ENCODE results near the gene IMP3. TPM values are rescaled to one million over a fixed set of nuclear protein-coding genes. Genes with fewer than 3 reads are reported as not detected.

IMP3 gene
- total RNA-seq, 2 experiments from 2014 or later, result 101 to 174 TPM

DNA sequence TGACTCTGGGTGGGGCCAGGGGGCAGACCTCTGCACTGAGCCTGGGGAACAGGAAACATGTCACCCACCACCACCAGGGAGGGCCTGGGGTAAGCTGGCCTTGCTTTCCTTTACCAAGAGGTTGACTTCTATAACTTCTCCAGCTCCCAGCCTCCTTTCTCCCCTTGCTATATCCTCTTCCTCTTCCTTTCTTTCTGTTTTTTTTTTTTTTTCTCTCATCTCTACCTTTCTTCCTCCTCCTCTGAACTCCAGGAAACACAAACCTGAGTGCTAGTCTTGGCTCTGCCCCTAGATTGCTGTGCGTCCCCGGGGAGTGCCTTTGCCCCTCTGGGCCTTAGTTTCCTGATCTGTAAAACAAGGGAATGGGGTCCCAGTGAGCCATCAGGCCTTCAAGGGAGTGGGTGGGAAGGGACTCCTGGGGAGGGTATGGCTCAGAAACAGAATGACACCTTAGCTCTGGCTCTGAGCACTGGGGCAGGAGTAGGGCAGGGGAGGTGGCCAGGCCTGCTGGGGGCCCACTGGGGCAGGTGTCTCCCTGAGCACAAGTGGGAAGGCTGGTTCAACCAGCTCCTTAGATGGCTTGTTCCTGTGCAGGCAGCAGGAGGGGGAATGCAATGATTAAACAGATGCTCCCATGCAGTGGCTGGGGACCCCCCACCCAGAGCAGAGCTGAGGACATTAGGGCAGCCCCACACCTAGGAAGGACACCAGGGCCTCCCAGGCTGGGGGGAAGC is 12.0 kb upstream of the IMP3 start:
- no peaks in the 10 kb centered on the region for H3K9me3 ChIP-seq (ENCODE audit: low read length)
- H3K4me2 ChIP-seq (ENCODE audit: low read length), result no peak overlapping the region
- H3K4me1 ChIP-seq (ENCODE audit: insufficient read depth, low read length, poor library complexity, severe bottlenecking), result peaks cover 8% of the 10 kb centered on the region
- no TSS peak for BruUV-seq (replicated peaks)
- no peaks in the 10 kb centered on the region for H3K36me3 ChIP-seq (ENCODE audit: insufficient read depth, low read length)
- no peak overlapping the region for H3K4me3 ChIP-seq (ENCODE audit: low read depth, low read length, poor library complexity, severe bottlenecking)
- no peak for TF ChIP-seq EZH2phosphoT487 (IDR thresholded peaks at IDR 0.05; ENCODE audit: borderline replicate concordance, low read depth, low read length)
- TF ChIP-seq CTCF (conservative IDR thresholded peaks at IDR 0.05; ENCODE audit: low read length), result no peak
- ChIA-PET POLR2A (interaction anchor here (0.6 kb wide), 1 partner anchor 249 kb away, joined by 3 read pairs; no protein-coding TSS in a partner anchor), CTCF (ENCODE audit: unreplicated experiment) (interaction anchor here (0.6 kb wide), 1 partner anchor 754 kb away, joined by 3 read pairs; no protein-coding TSS in a partner anchor)
- H3K79me2 ChIP-seq (ENCODE audit: insufficient read depth, low read depth, low read length), result no peaks in the 10 kb centered on the region
- no peak for DNase-seq (ENCODE audit: low spot score)
- no peaks in the 10 kb centered on the region for H4K20me1 ChIP-seq (ENCODE audit: insufficient read depth, low read length)
- H3K9me2 ChIP-seq (ENCODE audit: insufficient read depth, low read length), result no peaks in the 10 kb centered on the region
- no peak overlapping the region for H3K27ac ChIP-seq (ENCODE audit: low read depth, low read length, poor library complexity, severe bottlenecking)
- H2AFZ ChIP-seq (ENCODE audit: low read length), result no peak overlapping the region
- intact Hi-C loops (cut with micrococcal nuclease; ENCODE audit: unreplicated experiment), result no loop called here

GRCh38 chr15:75650908-75651809 is 11.1 kb upstream of the IMP3 start:
- no peak for DNase-seq (ENCODE audit: low spot score)
- ChIA-PET CTCF (ENCODE audit: unreplicated experiment) (interaction anchor here (0.6 kb wide), 1 partner anchor 753 kb away, joined by 3 read pairs; no protein-coding TSS in a partner anchor), POLR2A (interaction anchor here (1.2 kb wide), 1 partner anchor 9 kb away, joined by 6 read pairs; no protein-coding TSS in a partner anchor)
- Histone ChIP-seq H3K4me2 (ENCODE audit: low read length) (no peak overlapping the region), H3K9me2 (ENCODE audit: insufficient read depth, low read length) (no peaks in the 10 kb centered on the region), H2AFZ (ENCODE audit: low read length) (no peak overlapping the region), H4K20me1 (ENCODE audit: insufficient read depth, low read length) (no peaks in the 10 kb centered on the region), H3K27ac (ENCODE audit: low read depth, low read length, poor library complexity, severe bottlenecking) (no peak overlapping the region), H3K9me3 (ENCODE audit: low read length) (no peaks in the 10 kb centered on the region), H3K36me3 (ENCODE audit: insufficient read depth, low read length) (no peaks in the 10 kb centered on the region), H3K4me1 (ENCODE audit: insufficient read depth, low read length, poor library complexity, severe bottlenecking) (peaks cover 8% of the 10 kb centered on the region), H3K79me2 (ENCODE audit: insufficient read depth, low read depth, low read length) (no peaks in the 10 kb centered on the region), H3K4me3 (ENCODE audit: low read depth, low read length, poor library complexity, severe bottlenecking) (no peak overlapping the region)
- BruUV-seq (replicated peaks), result no TSS peak
- TF ChIP-seq EZH2phosphoT487 (IDR thresholded peaks at IDR 0.05; ENCODE audit: borderline replicate concordance, low read depth, low read length) (no peak), CTCF (conservative IDR thresholded peaks at IDR 0.05; ENCODE audit: low read length) (no peak)
- intact Hi-C loops (cut with micrococcal nuclease; ENCODE audit: unreplicated experiment), result no loop called here

Data from OCI-LY7 (cell line).